Measurements from ENCODE around the gene S100B. TPM values are rescaled to one million over a fixed set of nuclear protein-coding genes. Genes with fewer than 3 reads are reported as not detected.
A peak's percentile ranks its signal among the peaks of the same experiment; 100 is the strongest.

S100B gene
- total RNA-seq (2012; rRNA removed): not detected in 2 replicates

DNA sequence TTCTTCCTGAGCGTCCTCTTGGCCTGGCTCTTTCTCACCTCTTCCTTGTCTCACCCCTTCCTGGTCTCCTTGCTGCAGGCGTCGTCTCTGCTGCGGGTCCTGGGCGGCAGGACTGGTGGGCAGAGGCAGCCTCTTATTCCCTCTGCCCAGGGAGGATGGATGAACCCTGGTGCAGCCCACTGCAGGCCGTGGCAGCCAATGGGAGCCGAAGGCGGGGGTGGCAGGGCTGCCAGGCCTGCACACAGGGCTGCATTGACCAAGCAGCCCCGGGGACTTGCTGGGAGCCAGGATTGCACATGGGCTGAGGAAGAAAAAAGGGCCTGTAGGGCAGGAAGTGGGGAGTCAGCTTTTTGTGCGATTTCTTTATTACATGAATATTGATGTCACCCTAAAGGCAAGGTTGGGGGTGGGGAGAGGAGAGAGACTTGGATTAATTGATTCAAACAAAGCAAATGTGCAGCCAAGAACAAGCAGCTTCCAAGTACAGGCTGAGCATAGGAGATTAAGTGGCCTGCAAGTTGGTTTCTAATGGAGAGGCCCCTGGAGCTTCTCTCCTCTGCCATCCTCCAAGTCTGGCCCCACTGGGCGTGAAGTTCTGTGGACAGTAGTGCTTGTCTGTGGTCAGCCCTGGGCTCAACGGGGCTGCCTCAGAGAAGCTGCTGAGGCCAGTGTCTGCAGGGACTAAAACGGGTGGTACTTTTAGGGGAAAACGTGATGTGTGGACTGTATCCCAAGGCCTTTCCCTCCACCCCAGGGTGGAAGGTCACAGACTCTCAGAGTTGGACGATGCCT, at the start of gene S100B:
S100B (minus strand) TSS at position 108 of the 792 bp plus-strand sequence. CDS start 2,667 bp downstream, outside the sequence.
- H3K4me2 ChIP-seq (ENCODE audit: low read length): no peak within 1 kb of the TSS
- no peaks in the 10 kb centered on the region for H3K9me3 ChIP-seq (replicated peaks; ENCODE audit: low read length)
- no peak within 1 kb of the TSS for H3K4me3 ChIP-seq (ENCODE audit: low read length)
- H3K36me3 ChIP-seq (ENCODE audit: insufficient read depth, low read length): no peaks in the 10 kb centered on the region
- no peak within 1 kb of the TSS for H3K9ac ChIP-seq (ENCODE audit: low read depth, low read length)
- H3K4me1 ChIP-seq (ENCODE audit: control insufficient read depth, insufficient read depth, low read length): no peaks in the 10 kb centered on the region
- H3K27me3 ChIP-seq (ENCODE audit: control insufficient read depth, insufficient read depth, low read length): peaks cover 56% of the 10 kb centered on the region

DNA sequence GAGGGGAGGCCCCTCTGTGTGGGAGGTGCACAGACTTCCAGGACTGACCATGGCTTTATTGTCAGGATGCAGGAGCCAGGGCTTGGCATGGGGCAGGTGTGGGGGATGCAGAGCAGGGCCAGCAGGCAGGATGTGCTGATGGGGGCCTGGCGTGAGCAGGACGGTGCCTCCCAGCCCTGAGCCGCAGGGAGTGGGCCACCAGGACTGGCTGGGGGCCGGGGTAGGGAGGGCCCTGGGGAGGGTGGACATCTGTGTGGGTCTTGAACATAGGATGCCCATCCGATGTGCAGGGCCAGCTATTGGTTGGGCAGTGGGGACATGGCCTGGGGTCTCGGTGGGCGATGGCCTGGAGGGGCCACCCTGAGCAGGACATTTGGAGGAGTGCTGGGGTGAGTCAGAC, 46.2 kb upstream of the S100B start:
- Histone ChIP-seq H3K4me2 (ENCODE audit: low read length) (no peak overlapping the region), H3K27me3 (ENCODE audit: control insufficient read depth, insufficient read depth, low read length) (no peaks in the 10 kb centered on the region), H3K36me3 (ENCODE audit: insufficient read depth, low read length) (peaks cover 94% of the 10 kb centered on the region), H3K9ac (ENCODE audit: low read depth, low read length) (no peak overlapping the region), H3K9me3 (replicated peaks; ENCODE audit: low read length) (peaks cover 4% of the 10 kb centered on the region), H3K4me1 (ENCODE audit: control insufficient read depth, insufficient read depth, low read length) (no peaks in the 10 kb centered on the region), H3K4me3 (ENCODE audit: low read length) (no peak overlapping the region)

DNA sequence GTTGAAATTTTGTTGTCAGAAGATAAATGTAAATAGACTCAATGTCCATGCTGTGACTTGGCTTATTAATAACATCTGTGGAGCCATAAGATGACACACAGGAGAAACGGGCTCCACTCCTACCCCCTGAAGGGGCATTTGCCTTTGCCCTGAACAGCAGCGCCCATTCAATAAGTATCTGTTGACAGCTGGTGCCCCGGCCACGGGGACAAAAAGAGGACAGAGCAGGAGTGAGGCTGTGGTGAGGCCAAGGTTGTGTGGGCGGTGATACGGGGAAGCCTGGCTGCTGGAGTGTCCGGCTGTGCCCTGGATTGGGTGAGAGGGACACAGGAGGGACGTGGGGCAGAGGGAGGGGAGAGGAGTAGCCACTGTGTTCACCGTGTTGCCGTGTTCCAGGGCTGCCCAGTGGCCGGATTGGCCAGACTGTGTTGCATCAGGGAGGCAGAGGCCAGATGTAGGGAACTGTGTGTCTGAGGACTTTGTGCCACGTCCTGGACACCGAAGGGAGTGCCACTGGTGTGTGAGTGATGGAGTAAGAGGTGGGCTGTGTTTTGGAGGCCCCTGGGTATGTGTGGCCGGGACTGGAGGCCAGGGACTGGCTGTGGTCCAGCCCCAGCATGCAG, 45.7 kb upstream of the S100B start:
- Histone ChIP-seq H3K36me3 (ENCODE audit: insufficient read depth, low read length) (peaks cover 98% of the 10 kb centered on the region), H3K4me1 (ENCODE audit: control insufficient read depth, insufficient read depth, low read length) (no peaks in the 10 kb centered on the region), H3K4me2 (ENCODE audit: low read length) (no peak overlapping the region), H3K9ac (ENCODE audit: low read depth, low read length) (no peak overlapping the region), H3K9me3 (replicated peaks; ENCODE audit: low read length) (peaks cover 4% of the 10 kb centered on the region), H3K27me3 (ENCODE audit: control insufficient read depth, insufficient read depth, low read length) (no peaks in the 10 kb centered on the region), H3K4me3 (ENCODE audit: low read length) (no peak overlapping the region)

DNA sequence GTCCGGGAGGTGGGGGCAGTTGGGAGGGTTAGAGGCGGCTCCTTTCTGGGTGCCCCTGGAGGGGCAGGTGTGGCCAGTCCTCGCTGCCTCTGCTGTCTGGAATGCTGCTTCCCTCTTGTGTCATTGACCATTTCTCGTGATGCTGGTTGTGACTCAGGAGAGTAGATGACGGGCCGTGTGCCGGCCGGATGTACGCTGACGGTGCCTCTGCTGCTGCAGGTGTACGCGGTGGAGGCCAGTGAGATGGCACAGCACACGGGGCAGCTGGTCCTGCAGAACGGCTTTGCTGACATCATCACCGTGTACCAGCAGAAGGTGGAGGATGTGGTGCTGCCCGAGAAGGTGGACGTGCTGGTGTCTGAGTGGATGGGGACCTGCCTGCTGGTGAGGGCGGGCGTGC, 44.5 kb upstream of the S100B start:
- H3K9ac ChIP-seq (ENCODE audit: low read depth, low read length): no peak overlapping the region

DNA sequence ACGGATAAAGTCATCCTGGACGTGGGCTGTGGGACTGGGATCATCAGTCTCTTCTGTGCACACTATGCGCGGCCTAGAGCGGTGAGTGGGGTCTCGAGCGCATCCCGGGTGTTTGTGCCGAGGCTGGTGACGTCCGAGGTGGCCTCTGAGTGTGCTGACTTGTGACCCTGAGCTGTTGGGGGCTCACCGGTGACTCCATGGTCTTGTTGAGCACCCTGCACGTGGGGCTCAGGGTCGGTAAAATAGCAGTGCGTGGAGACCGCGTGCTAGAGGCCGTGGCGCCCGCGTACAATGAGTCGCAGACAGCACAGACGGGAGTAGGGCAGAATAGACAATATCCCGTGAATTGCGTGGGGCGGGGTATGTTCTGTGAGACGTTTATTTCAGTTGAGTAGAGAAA, 43.7 kb upstream of the S100B start:
- Histone ChIP-seq H3K4me3 (ENCODE audit: low read length) (no peak overlapping the region), H3K9me3 (replicated peaks; ENCODE audit: low read length) (no peaks in the 10 kb centered on the region), H3K9ac (ENCODE audit: low read depth, low read length) (no peak overlapping the region), H3K27me3 (ENCODE audit: control insufficient read depth, insufficient read depth, low read length) (no peaks in the 10 kb centered on the region), H3K4me1 (ENCODE audit: control insufficient read depth, insufficient read depth, low read length) (no peaks in the 10 kb centered on the region), H3K36me3 (ENCODE audit: insufficient read depth, low read length) (peaks cover 97% of the 10 kb centered on the region), H3K4me2 (ENCODE audit: low read length) (no peak overlapping the region)

More for the DNA sequence above, 44.5 kb upstream of the S100B start:
- no peaks in the 10 kb centered on the region for H3K4me1 ChIP-seq (ENCODE audit: control insufficient read depth, insufficient read depth, low read length)
- H3K4me3 ChIP-seq (ENCODE audit: low read length): no peak overlapping the region
- no peak overlapping the region for H3K4me2 ChIP-seq (ENCODE audit: low read length)
- H3K36me3 ChIP-seq (ENCODE audit: insufficient read depth, low read length): peaks cover 97% of the 10 kb centered on the region
- peaks cover 3% of the 10 kb centered on the region for H3K9me3 ChIP-seq (replicated peaks; ENCODE audit: low read length)
- no peaks in the 10 kb centered on the region for H3K27me3 ChIP-seq (ENCODE audit: control insufficient read depth, insufficient read depth, low read length)

DNA sequence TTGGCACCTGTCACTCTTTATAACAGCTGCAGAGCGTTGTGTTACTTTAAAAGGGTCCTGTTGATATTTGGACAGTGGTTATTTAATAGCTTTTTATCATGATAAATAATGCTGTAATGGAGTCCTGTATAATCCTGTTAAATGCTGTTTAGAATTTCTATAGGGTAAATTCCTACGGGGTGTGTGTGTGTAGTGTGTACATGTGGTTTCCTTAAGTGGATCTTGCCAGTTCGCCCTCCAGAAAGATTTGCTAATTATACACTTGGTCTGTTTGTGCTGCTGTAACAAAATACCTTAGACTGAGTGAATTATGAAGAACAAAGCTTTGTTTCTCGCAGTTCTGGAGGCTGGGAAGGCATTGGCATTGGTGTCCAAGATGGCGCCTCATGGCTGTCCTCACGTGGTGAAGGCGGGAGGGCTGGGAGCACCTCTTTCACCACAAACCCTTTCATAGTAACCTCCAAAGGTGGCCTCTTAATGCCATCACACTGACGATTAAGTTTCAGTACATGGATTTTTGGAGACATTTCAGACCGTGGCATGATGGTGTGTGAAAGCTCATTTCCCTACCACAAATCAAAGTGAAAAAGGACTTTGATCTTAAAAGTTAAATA, 41.8 kb upstream of the S100B start:
- no peaks in the 10 kb centered on the region for H3K27me3 ChIP-seq (ENCODE audit: control insufficient read depth, insufficient read depth, low read length)
- no peak overlapping the region for H3K4me3 ChIP-seq (ENCODE audit: low read length)
- H3K36me3 ChIP-seq (ENCODE audit: insufficient read depth, low read length): peaks cover 93% of the 10 kb centered on the region
- H3K9me3 ChIP-seq (replicated peaks; ENCODE audit: low read length): no peaks in the 10 kb centered on the region
- H3K9ac ChIP-seq (ENCODE audit: low read depth, low read length): no peak overlapping the region
- H3K4me1 ChIP-seq (ENCODE audit: control insufficient read depth, insufficient read depth, low read length): peaks cover 4% of the 10 kb centered on the region
- no peak overlapping the region for H3K4me2 ChIP-seq (ENCODE audit: low read length)

DNA sequence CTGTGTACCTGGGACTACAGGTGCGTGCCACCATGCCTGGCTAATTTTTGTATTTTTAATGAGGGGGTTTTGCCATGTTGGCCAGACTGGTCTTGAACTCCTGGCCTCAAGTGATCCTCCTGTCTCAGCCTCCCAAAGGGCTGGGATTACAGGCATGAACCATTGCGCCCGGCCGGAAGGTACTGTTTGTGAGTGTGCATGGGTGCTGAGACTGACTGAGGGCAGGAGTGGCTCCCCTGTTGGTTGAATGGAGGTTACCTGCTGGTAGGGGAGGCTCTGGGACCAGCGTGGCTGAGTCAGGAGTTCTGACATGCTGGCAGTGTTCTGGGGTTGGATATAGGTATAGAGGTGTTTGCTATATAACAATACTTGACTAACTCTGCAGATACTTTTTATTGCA, 41.0 kb upstream of the S100B start:
- Histone ChIP-seq H3K27me3 (ENCODE audit: control insufficient read depth, insufficient read depth, low read length) (no peaks in the 10 kb centered on the region), H3K4me3 (ENCODE audit: low read length) (no peak overlapping the region), H3K4me2 (ENCODE audit: low read length) (no peak overlapping the region), H3K4me1 (ENCODE audit: control insufficient read depth, insufficient read depth, low read length) (peaks cover 8% of the 10 kb centered on the region), H3K9ac (ENCODE audit: low read depth, low read length) (no peak overlapping the region), H3K36me3 (ENCODE audit: insufficient read depth, low read length) (peaks cover 92% of the 10 kb centered on the region), H3K9me3 (replicated peaks; ENCODE audit: low read length) (no peaks in the 10 kb centered on the region)

DNA sequence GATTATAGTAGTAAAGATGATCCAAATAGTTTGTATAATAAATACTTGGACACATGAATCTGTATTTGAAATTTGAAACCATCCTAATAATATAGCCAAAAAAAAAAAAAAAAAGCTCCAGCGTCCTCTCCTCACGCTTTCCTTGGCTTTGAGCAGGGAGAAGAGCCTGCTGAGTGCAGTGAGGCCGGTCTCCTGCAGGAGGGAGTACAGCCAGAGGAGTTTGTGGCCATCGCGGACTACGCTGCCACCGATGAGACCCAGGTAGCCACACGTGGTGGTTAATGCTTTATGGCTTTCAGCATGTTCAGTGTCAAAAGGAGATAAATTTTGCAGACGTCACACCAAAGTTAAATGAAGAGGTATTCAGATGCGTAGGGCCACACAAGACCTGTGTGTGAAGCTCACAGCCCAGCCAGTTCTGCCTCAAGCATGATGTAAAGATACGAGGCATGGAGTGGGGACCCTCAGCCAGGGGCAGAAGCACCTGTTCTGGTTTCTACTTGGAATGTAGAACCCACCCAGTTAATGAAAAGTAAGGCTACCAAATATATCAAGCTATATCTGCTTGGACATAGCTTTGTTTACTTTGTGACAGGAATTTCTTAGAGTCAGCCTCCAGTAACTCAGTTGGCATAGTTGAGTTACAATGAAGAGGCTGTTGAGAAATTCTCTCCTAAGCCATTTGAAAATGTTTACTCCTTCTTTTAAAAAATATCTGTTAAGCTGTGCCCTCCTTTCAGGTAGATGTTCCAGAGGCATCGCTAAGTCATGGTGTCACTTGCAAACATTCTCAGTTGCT, 38.7 kb upstream of the S100B start:
- H3K4me3 ChIP-seq (ENCODE audit: low read length): no peak overlapping the region
- no peaks in the 10 kb centered on the region for H3K27me3 ChIP-seq (ENCODE audit: control insufficient read depth, insufficient read depth, low read length)
- H3K4me2 ChIP-seq (ENCODE audit: low read length): no peak overlapping the region
- no peaks in the 10 kb centered on the region for H3K9me3 ChIP-seq (replicated peaks; ENCODE audit: low read length)
- peaks cover 18% of the 10 kb centered on the region for H3K4me1 ChIP-seq (ENCODE audit: control insufficient read depth, insufficient read depth, low read length)
- H3K9ac ChIP-seq (ENCODE audit: low read depth, low read length): no peak overlapping the region
- H3K36me3 ChIP-seq (ENCODE audit: insufficient read depth, low read length): peaks cover 73% of the 10 kb centered on the region

DNA sequence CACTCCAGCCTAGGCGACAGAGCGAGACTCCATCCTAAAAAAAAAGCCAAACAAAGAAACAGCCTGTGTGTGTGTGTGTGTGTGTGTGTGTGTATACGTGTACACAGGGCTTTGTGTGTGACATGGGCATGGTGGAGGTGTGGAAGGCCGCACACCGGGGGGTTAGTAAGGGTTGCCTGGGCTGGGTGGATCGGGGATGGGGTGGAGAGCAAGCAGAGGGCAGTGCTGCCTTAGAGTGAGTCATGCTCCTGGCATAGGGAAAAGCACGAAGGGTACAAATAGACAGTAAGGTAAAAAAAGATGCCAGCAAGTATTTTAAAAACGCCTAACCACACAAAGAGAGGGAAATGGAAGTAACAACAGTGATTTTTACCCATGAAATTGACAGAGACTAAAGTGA, 36.8 kb upstream of the S100B start:
- peaks cover 60% of the 10 kb centered on the region for H3K36me3 ChIP-seq (ENCODE audit: insufficient read depth, low read length)
- H3K4me1 ChIP-seq (ENCODE audit: control insufficient read depth, insufficient read depth, low read length): peaks cover 35% of the 10 kb centered on the region

DNA sequence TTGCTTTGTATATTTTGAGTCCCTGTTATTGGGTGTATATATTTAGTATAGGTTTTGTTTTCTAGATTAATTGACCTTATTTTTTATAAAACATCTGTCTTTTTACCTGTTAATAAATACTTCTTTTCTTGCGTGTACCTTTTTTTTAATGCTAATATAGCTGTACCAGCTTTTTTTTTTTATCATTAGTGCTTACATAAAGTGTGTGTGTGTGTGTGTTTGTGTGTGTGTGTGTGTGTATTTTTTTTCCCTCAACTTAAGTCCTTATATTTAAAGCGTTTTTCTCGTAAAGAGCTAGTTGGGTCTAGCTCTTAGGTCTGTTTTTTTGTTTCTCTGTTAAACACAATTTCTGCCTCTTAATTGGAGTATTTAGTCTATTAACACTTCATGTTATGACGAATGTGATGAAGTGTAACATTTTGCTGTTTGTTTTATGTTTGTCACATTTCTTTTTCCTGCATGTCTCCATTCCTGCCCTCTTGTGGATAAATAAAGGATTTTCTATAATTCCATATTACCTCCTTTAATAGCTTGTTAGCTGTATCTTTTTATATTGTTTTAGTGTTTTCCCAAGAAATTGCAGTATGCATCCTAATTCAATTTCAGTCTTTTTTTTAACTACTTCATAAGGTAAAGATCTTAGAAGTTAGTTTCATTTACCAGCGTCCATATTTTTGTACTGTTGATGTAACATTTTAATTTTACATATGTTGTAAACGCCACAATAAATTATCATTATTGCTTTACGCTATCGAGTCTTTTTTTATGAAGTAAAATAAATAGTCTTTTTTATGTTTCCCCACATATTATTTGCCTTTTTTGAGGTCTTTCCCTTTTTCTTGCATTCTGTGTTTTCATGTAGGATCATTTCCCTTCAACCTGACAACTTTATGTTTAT, 34.9 kb upstream of the S100B start:
- H3K27me3 ChIP-seq (ENCODE audit: control insufficient read depth, insufficient read depth, low read length): no peaks in the 10 kb centered on the region
- H3K9me3 ChIP-seq (replicated peaks; ENCODE audit: low read length): no peaks in the 10 kb centered on the region
- H3K4me2 ChIP-seq (ENCODE audit: low read length): peak overlapping the region; percentile 92
- H3K9ac ChIP-seq (ENCODE audit: low read depth, low read length): peak overlapping the region; percentile 31
- H3K36me3 ChIP-seq (ENCODE audit: insufficient read depth, low read length): peaks cover 44% of the 10 kb centered on the region
- no peak overlapping the region for H3K4me3 ChIP-seq (ENCODE audit: low read length)
- peaks cover 45% of the 10 kb centered on the region for H3K4me1 ChIP-seq (ENCODE audit: control insufficient read depth, insufficient read depth, low read length)

More for the DNA sequence above, 36.8 kb upstream of the S100B start:
- Histone ChIP-seq H3K9ac (ENCODE audit: low read depth, low read length) (no peak overlapping the region), H3K4me2 (ENCODE audit: low read length) (no peak overlapping the region), H3K4me3 (ENCODE audit: low read length) (no peak overlapping the region), H3K27me3 (ENCODE audit: control insufficient read depth, insufficient read depth, low read length) (no peaks in the 10 kb centered on the region), H3K9me3 (replicated peaks; ENCODE audit: low read length) (no peaks in the 10 kb centered on the region)

Data from skeletal muscle satellite cell (primary cell).